GM15510 (cell line): ENCODE measurements around the gene PCNX3.

Experiments used
- POLR2A ChIP-seq: IDR thresholded peaks from 3 replicates; pipeline ENCODE4 v1.6.1; 2011; ENCODE audit warnings: borderline replicate concordance; ENCODE audit not compliant: insufficient read length; ENCODE audit errors: extremely low read depth

The PCNX3 gene

GRCh38 chr11:65646288-65646957 is 30.8 kb downstream of the PCNX3 start:
- no peak for TF ChIP-seq POLR2A

- no peak for TF ChIP-seq POLR2A
Observed at GRCh38 chr11:65646958-65647701, 31.6 kb downstream of the PCNX3 start.

GRCh38 chr11:65648997-65649493 is 33.5 kb downstream of the PCNX3 start:
- no peak for TF ChIP-seq POLR2A

- no peak for TF ChIP-seq POLR2A
Observed at GRCh38 chr11:65649656-65650546, 34.3 kb downstream of the PCNX3 start.

GRCh38 chr11:65650547-65651338 is 35.2 kb downstream of the PCNX3 start:
- no peak for TF ChIP-seq POLR2A

- no peak for TF ChIP-seq POLR2A
Observed at GRCh38 chr11:65651339-65651588, 35.7 kb downstream of the PCNX3 start.

GRCh38 chr11:65651589-65652510 is 36.3 kb downstream of the PCNX3 start:
- TF ChIP-seq POLR2A = no peak

GRCh38 chr11:65652511-65653228 is 37.1 kb downstream of the PCNX3 start:
- peak; percentile 82 for TF ChIP-seq POLR2A

- TF ChIP-seq POLR2A = no peak
Observed at GRCh38 chr11:65653229-65654225, 38.0 kb downstream of the PCNX3 start.

- no peak for TF ChIP-seq POLR2A
Observed at GRCh38 chr11:65654375-65655349, 39.1 kb downstream of the PCNX3 start.
